ENCODE measurements around the gene NINL. TPM values are rescaled to one million over a fixed set of nuclear protein-coding genes. Genes with fewer than 3 reads are reported as not detected.

Gene NINL
- total RNA-seq, 1 donor from 2014 or later = 1.8 TPM

- H3K27ac Mint-ChIP-seq = no peak overlapping the region
- DNase-seq (no peak), ATAC-seq (ENCODE audit: low read depth) (no peak)
- POLR2A ChIA-PET = no interaction called here
- TF ChIP-seq CTCF (IDR thresholded peaks at IDR 0.05) = no peak
- H3K36me3 Mint-ChIP-seq (ENCODE audit: low read depth) = no peaks in the 10 kb centered on the region
- no peaks in the 10 kb centered on the region for H3K9me3 Mint-ChIP-seq
- H3K27me3 Mint-ChIP-seq = no peaks in the 10 kb centered on the region
- CTCF ChIA-PET = no interaction called here
- no peaks in the 10 kb centered on the region for H3K4me1 Mint-ChIP-seq
- intact Hi-C loops (cut with micrococcal nuclease) = no loop called here
- no peak overlapping the region for H3K4me3 Mint-ChIP-seq
Observed at GRCh38 chr20:25570148-25570530, 15.2 kb downstream of the NINL start.

DNA sequence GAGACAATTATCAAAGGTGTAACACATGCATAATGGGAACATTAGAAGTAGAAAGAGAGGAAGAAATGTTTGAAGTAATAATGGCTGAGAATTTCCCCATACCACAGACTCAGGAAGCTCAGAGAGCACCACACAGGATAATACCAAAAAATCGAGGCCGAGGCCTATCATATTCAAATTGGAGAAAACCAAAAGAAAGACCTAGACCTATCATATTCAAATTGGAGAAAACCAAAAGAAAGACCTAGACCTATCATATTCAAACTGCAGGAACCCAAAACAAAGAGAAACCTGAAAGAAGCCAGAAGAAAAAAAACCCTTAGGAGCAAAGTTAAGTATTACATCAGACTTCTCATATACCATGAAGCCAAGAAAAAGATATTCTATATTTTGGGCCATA lies 18.0 kb downstream of the NINL start:
- H3K27me3 Mint-ChIP-seq = no peaks in the 10 kb centered on the region
- POLR2A ChIA-PET = no interaction called here
- no peak overlapping the region for H3K4me3 Mint-ChIP-seq
- CTCF ChIA-PET = no interaction called here
- no peaks in the 10 kb centered on the region for H3K4me1 Mint-ChIP-seq
- TF ChIP-seq CTCF (IDR thresholded peaks at IDR 0.05) = no peak
- H3K36me3 Mint-ChIP-seq (ENCODE audit: low read depth) = no peaks in the 10 kb centered on the region
- DNase-seq (no peak), ATAC-seq (ENCODE audit: low read depth) (no peak)
- H3K9me3 Mint-ChIP-seq = no peaks in the 10 kb centered on the region
- intact Hi-C loops (cut with micrococcal nuclease) = no loop called here
- H3K27ac Mint-ChIP-seq = no peak overlapping the region

- ChIA-PET POLR2A (no interaction called here), CTCF (no interaction called here)
- intact Hi-C loops (cut with micrococcal nuclease) = no loop called here
- no peak overlapping the region for H3K4me3 Mint-ChIP-seq
- no peak overlapping the region for H3K27ac Mint-ChIP-seq
- no peak for TF ChIP-seq CTCF (IDR thresholded peaks at IDR 0.05)
- no peak for DNase-seq
- H3K9me3 Mint-ChIP-seq = no peaks in the 10 kb centered on the region
- H3K27me3 Mint-ChIP-seq = no peaks in the 10 kb centered on the region
- H3K4me1 Mint-ChIP-seq = no peaks in the 10 kb centered on the region
- H3K36me3 Mint-ChIP-seq (ENCODE audit: low read depth) = no peaks in the 10 kb centered on the region
- ATAC-seq (ENCODE audit: low read depth) = no peak
Observed at GRCh38 chr20:25566821-25567220, 18.5 kb downstream of the NINL start.

- DNase-seq (no peak), ATAC-seq (ENCODE audit: low read depth) (no peak)
- Mint-ChIP-seq H3K27me3 (no peaks in the 10 kb centered on the region), H3K36me3 (ENCODE audit: low read depth) (no peaks in the 10 kb centered on the region), H3K4me3 (no peak overlapping the region), H3K9me3 (no peaks in the 10 kb centered on the region), H3K4me1 (no peaks in the 10 kb centered on the region), H3K27ac (no peak overlapping the region)
- no peak for TF ChIP-seq CTCF (IDR thresholded peaks at IDR 0.05)
- POLR2A ChIA-PET = no interaction called here
- intact Hi-C loops (cut with micrococcal nuclease) = no loop called here
- CTCF ChIA-PET = no interaction called here
Observed at GRCh38 chr20:25565578-25566157, 19.7 kb downstream of the NINL start.

GRCh38 chr20:25563876-25564275 lies 21.5 kb downstream of the NINL start:
- H3K4me3 Mint-ChIP-seq = no peak overlapping the region
- H3K27me3 Mint-ChIP-seq = no peaks in the 10 kb centered on the region
- no peak for ATAC-seq (ENCODE audit: low read depth)
- intact Hi-C loops (cut with micrococcal nuclease) = no loop called here
- no peak for DNase-seq
- no peak for TF ChIP-seq CTCF (IDR thresholded peaks at IDR 0.05)
- ChIA-PET POLR2A (no interaction called here), CTCF (no interaction called here)
- no peaks in the 10 kb centered on the region for H3K36me3 Mint-ChIP-seq (ENCODE audit: low read depth)
- H3K9me3 Mint-ChIP-seq = no peaks in the 10 kb centered on the region
- H3K4me1 Mint-ChIP-seq = no peaks in the 10 kb centered on the region
- no peak overlapping the region for H3K27ac Mint-ChIP-seq
